GM18498 (cell line): ENCODE results near the gene FBXW8.

Experiments
- ATAC-seq: cut with Tn5 transposase; IDR thresholded peaks from one replicate; pipeline ENCODE4 v1.9.1; 2021; ENCODE audit warnings: mild to moderate bottlenecking, moderate library complexity; ENCODE audit not compliant: unreplicated experiment

The FBXW8 gene

DNA sequence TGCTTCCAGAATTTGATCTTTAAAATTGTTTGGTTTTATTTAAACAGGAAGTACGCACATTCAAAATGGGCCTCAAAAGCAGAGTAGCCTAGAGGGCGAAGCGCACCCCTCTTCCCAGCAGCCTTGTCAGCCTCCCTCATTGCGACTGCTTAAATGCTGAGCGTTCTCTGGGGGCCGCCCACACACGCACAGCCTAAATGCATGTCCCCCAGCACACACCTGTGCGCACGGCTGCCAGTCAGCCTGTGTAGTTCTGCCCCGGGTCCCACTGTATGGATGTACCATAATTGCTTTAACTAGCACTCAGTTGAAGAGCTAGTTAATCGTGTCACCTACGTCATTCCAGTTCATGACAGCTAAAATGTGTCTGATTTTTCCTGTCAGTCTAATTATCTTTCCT is 109.1 kb downstream of the FBXW8 start:
- ATAC-seq, result no peak

DNA sequence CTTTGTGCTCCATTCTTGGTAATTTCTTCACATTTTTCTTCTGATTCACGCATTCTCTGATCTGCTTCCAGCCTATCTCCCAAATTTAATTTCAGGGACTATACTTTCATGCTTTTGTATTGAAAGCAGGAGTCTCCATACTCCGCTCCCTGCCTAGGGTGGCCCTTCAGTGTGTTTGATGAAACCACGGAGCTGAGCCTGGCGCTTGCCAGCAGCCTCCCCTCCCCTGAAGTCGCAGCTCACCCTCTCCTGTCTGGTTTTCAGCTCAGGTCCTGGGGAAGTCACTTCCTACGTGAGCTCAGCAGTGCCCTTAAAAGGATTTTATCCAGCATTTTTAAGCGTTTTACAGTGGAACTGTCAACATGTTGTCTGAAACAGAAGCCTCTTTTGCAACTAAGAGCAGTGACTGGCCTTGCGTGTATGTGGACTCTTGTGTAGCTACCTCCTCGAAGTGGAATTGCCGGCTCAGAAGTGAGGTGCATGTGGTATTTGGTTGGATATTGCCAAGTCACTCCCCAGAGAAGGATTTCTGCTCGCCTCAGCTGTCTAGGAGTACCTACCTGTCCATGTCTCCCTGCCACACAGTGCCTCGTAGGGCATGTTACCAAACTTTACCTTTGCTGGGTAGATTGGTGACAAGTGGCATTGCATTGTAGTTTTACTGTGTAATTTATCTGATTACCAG is 109.9 kb downstream of the FBXW8 start:
- ATAC-seq, result no peak

DNA sequence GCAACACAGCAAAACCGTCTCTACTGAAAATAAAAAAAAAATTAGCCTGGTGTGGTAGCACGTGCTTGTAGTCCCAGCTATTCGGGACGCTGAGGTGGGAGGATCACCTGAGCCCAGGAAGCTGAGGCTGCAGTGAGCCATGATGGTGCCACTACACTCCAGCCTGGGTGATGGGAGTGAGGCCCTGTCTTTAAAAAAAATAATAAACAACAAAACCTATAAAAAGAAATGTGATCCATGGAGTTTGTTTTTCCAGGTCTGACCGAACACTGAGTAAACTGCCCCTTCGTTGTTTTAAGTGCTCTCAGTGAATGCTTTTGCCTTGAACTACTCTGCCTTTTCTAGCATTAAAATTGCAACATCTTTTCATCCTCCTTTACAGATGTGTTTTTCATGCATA is 111.7 kb downstream of the FBXW8 start:
- ATAC-seq, result no peak

DNA sequence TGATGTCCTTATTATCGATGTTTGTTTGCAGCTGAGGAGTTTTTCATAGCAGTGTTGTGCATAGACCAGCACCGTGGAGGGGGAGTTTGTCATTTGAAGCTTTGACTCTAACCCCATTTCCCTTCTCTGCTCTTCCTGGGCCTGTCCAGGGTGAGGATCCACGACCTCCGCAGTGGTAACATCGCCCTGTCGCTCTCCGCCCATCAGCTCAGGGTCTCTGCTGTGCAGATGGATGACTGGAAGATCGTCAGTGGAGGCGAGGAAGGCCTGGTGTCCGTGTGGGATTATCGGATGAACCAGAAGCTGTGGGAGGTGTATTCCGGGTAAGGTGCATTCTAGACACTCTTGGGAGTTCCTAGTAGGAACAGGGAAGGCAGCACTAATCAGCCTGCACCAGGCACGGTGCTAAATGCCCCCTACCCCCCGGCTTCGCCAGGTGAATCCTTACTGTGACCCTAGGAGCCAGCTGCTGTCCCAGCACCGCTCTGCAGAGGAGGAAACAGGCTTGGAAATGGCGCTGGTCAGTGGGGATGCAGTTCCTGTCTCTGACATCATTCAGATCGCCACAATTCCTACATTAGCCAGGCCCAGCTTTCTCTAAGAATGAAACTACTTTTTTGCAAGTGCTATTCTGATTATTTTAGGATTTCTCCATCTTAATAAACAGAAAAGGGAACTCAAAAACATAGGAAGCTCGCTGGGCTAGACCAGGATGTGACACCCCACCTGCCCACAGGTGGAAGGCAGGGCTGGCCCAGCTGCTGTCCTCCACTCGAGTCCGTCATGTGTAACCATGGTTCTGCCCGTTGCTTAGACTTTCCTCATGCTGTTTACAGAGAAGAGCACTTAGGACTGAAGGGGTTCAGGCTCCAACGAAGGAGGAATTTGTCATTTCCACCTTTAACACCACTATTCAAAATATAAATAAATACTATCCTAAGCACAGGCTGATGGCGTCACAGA is 113.5 kb downstream of the FBXW8 start:
- no peak for ATAC-seq

DNA sequence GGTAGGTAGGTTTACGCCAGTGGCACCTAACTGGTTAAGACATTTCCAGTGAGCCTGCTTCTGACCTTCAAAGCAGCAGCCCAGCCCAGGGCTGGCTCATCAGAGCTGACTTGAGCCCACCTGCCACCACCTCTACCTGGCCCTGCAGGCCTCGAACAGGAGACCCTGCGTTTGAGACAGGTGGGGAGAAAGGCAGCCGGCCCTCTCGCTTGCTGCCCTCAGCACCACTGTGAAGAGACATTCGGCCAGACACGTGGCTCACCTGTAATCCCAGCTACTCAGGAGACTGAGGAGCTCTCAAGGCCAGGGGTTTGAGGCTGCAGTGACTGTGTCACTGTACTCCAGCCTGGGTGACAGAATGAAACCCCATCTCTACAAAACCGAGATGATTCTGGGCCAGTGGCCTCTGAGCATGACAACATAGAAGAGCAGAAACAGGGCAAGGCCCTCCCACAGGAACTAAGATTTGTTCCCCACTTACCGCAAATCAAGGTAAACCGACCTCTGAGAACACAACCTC is 114.3 kb downstream of the FBXW8 start:
- no peak for ATAC-seq

DNA sequence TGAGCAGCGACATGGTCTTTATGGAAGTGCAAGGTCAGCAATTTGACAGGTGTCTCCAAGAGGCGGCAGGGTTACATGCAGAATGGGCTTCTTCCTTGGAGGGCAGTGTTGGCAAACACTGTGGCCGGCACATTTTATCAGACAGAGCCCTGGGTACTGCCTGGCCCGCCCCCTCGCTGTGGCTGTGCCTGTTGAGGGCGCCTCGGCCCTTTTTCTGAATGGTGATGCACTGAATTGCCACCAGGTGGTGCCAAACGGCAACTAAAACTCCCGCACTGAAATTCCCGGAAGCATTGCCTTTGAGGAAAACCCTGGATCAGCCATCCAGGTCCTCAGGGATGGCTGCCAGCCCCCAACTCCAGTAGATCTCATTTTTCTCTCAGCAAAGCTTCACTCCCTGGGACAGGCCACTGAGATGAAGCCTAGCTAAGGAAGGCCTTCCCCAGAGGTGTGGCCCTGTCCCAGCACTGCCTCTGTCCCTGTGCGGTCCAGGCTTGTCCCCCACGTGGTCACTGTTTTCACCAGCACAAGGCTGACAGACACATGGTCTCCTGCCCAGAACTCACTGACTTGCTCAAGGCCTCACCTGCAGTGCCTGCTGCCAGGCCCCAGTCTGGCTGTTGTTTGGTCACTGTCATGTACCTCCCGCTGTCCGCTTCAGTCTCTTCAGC is 114.9 kb downstream of the FBXW8 start:
- peak; percentile 76 for ATAC-seq

DNA sequence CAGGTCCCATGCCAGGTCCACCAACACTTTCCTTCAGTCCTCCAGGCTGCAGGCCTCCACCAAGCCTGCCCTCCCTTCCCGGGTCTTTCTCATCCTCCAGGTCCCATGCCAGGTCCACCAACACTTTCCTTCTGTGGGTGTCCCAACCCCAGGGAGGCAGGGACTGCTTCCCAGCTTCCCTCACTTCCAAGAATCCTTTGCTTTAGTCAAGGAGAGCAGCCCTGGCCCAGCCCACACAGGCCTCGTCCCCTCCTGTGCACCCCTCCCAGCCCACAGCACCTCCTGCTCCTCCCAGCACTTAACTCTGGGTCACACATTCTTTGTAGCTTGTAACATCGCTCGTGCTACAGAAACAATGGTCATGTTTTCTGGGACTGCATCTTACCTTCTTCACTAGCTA is 115.6 kb downstream of the FBXW8 start:
- no peak for ATAC-seq

DNA sequence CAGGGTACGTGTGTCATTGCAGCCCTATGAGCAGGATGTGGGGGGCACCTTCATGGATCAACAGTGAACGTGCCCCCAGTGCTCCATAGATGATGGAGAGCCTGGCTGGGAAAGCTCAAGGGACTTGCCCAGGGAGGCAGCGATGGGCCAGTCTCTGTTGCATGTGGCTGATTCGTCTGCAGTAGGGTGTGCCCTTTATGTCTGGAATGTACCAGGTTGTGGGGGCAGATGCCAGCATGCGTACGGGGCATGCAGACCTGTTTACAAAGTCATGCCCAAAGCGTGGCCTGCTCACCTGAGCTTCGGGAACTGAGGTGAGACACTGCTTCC is 116.1 kb downstream of the FBXW8 start:
- ATAC-seq, result no peak

DNA sequence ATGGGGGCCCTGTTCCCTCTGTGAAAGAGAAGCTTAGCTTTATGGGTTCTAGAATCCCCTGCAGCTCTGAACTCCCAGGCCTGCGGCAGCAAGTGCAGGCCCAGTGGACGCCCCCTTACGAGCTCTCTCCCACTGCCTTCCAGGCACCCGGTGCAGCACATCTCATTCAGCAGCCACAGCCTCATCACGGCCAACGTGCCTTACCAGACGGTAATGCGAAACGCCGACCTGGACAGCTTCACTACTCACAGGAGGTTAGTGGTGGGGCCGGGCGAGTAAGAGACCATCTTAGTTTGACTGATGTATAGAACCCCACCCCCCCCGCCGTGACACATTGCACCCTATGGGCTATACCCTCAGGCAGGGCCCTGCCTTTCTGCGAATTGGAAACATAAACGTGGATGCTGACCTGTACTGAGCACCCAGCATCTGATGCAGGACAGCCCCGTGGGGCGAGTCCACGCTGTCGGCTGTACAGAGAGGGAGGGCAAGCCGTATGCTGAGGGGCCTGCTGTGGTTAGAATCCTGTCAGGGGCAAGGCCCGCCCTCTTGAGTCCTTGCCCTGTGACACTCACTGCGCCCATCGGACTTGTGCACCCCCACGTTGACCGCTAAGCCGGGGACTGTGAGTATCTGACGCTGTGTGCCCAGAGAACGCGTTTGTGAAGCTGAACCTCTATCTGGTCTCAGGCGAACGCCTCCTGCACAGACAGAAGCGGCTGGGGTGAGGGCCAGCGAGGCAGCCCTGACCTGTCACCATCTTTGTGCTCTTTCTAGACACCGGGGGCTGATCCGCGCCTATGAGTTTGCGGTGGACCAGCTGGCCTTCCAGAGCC is 116.7 kb downstream of the FBXW8 start:
- no peak for ATAC-seq

DNA sequence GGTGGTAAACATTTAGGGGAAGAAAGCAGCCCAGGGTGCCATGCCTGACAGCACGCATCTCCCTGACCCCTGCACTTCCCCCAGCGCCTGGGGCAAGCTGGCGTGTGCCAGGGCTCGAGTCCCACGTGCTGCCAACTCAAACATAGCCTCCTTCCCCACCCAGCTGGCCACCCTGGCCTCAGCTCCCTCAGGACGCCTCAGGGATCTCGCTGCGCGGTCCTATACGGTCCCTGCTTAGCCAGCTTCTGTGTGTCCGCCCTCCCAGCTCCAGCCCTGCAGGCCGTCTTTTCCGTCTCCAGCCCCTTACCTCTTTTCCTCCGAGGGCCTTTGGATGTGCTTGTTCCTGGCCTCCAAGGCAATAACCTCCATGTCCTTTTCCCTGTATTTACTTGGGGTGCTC is 117.5 kb downstream of the FBXW8 start:
- no peak for ATAC-seq

DNA sequence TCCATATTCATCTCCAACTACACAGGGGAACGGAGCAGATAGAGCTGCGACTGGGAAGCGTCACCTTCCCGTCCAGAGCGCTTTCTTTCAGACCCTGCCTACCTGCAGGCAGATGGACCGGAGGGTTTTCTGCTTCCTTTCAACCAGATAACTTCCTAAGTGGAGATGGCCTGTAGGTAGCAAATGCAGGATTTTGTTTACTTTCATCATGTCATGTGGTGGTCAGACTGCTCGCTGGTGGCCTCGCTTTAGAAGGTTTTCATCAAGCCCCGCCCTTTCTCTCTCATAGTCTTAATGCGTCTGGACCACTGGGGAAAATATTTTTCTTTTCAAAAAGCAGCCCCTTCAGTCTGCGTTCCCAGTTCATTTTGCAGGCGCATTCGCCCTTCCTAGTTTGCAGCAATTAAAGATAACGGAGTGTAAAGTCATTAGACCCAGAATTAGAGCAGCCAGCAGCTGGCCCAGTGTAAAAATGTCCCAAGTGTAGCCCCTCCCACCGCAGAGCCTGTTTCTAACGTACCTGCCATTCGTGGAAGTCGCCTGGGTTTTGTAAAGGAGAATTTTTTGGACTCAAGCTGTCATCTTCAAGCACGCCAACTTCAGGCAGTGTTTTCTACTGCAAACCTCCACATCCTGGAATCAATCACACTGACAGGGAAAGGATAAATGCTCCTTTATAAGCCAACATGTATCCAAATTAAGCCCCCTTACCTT is 119.6 kb downstream of the FBXW8 start:
- no peak for ATAC-seq

DNA sequence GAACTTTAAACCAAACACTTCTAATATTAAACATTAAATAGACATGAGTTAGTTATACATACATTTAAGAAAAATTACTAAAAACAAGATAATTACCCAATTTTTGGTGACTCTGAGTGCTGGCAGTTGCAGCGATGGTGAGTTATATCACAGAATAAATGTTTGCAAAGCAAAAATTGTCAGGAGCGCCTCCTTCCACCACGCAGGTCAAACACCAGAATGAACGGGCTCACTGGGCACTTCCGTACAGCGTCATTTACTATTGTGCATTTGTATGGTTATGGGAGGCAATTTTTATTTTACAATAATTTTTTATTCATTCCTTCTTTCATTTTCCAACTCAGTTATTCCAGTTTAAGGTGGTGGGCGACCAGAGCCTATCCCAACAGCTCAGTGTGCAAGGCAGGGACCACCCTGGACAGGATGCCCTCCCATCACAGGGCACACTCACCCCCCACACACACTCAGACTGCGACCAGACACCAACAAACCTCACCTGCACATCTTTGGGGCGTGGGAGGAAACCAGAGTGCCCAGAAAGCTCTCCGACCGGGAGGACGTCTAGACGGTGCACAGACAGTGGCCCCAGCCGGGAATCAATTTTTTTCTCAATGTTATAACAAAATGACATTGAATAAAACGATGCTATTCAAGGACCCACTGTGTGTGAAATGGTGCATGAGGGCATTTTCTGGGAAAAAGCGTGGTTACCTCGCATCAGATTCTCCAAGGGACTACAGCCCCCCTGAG is 121.3 kb downstream of the FBXW8 start:
- no peak for ATAC-seq

DNA sequence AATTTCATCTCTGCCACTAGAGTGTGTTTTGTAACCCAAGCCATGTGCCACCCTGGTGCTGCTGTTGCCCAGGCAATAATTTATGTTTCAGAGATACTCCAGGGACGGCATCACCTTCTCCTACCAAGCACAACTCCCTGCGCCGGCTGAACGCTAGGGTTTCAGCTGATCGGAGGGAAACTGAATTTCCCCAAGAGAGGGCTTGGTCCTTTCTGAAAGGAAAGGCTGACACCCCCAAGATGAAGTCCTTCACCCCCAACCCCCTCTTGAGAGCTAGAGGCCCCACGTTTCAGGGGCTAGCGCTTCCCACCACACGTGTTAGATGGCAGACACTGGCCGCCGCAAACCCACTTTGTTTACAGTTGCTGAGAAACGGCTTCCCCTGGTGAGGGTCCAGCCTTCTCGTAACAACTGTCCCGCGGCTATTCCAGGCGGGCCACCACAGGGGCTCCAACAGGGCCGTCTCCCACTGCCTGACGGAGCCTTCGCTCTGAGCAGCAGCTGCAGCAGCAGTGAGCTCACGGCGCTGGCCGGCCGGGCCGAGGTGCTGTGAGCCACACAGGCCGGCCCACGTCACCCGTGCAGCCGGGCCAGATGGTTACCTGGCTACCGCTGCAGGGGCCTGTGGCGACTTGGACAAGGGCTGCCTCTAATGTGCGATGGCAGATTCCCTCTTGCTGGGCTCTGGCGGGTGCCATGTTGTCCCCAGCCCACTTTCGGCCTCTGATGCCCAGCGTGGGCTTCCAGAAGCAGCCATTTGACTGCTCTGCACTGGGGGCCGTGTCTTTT is 122.0 kb downstream of the FBXW8 start:
- ATAC-seq, result no peak

DNA sequence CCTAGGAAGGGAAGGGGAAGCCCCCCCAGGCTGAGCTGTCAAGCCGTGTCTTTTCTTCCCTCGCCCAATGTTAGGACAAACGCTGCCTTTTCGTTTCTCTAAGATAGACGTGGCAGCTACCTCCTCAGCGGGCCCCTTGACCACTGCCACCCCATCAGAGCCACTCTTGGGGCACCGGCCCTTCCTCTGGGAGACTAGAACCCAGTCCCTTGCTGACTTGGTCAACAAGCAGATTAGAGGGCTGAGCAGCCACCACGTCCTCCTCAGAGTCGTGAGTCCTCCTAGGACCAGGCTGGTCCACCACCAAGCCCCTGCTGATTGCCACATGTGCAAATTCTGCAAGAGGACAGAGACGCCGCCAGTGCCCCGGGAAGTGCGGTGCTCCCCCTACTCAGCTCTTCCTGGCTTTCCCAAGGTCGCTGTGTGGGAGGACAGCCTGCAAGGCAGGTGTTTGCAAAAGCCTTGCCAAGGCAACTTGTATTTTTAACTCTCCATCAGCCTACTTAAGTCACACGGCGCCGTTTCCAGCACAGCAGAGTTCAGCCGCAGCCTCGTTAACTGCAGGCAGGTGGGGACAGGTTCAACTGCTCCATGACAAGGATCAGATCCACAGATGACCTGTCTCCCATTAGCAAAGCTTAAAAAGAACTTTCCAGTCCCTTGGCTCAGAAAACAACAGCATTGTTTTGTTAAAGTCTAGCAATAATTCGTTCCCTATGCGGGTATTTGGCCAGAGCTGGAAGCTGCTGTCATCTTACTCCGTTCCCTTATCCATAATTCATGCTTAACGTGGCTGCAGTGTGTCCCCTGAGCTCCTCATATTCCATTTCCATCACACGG is 122.9 kb downstream of the FBXW8 start:
- ATAC-seq, result no peak

DNA sequence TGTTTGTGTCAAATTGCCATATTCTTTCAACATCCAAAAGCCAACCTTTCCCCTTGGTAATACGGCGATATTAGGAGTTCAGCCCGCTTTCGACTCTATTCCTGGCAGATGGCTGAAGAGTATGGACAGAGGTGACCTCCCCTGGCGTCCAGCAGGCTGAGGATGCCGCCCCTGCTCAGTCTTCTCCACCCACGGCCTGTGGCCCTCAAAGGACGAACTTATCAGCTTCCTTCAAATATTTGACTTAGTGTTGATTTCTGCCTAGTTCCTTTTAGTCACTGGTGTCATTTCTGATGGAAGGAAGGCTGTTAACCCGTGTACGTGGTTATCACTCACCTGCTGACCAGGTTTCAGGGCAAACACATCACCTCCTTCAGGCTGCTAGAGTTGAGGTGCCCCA is 123.5 kb downstream of the FBXW8 start:
- no peak for ATAC-seq

DNA sequence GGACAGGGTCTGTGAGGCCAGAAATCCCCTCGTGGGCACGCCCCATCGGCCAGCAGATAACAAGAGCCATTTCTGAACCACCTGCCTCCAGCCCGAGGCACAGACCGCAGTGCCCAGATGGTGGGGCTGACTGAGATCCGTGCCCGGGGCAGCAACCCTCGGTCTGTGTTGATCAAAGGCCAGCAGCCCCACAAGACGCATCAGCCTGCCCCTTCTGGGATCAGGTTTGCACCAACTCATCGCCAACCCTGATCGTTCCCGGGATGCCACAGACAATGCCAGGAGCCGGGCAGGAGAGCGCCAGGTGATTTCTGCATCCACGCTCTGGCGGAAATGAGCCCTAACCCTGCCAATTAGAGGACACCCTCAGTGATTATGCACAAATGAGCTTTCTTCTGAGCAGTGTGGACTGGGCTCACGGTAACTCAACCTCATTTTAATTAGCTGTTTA is 124.0 kb downstream of the FBXW8 start:
- ATAC-seq, result no peak

DNA sequence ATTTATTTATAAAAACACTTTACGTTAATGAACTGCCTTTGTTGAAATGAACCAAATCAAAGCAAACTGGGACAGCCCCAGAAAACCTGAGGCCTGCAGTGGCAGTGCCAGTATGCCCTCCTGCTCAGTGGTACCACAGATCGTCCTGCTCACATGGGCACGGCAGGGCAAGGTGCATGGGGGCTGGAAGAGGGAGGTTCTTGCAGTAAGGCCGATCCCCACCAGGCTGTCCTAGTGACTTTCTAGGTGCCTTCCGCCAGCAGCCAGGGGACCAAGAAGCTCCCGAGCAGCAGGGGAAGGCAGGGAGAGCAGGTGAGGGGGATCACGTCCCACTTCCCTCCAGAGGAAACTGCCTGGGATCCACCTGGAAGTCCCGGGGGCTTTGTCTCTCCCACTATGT is 124.5 kb downstream of the FBXW8 start:
- no peak for ATAC-seq

DNA sequence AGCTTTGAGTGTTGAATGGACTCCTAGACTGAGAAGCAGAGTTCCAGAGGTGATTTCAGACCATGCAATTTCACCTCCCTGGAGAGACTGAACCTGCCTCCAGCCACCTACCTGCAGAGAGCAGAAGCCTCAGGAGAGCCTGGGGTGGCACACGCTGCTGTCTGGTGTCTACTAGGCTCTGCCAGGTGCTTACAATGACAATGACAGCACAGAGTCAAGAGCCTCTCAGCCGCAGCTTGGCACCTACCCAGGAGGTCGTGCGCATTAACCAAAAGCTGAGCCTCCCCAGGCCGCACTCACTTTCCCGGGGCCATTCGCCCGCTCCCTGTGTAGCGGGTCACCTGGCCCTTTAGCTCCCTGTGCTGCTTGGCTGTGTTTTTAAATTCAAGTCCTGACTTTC is 125.3 kb downstream of the FBXW8 start:
- ATAC-seq, result no peak
